ENCODE measurements around the gene COPS9. TPM values are rescaled to one million over a fixed set of nuclear protein-coding genes. Genes with fewer than 3 reads are reported as not detected.

COPS9 gene
- total RNA-seq, 1 donor from 2014 or later, result 165 TPM

DNA sequence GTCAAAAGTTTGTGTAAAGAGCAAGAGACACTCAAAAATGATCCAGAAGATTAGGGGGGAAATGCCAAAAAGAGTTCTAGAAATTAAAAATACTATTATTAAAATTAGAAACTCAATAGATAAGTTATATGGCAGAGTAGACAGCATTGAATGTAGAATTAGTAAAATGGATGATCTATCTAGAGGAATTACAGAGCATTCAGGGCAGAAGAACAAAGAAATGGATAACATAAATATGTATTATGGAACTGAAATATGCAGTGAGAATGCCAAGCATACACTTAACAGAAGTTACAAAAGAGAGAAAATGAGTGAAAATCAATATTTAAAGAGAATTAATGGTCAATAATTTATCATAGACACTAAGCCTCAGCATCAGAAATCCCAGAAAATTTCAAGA, 49.5 kb downstream of the COPS9 start:
- TF ChIP-seq, protein P1, sequence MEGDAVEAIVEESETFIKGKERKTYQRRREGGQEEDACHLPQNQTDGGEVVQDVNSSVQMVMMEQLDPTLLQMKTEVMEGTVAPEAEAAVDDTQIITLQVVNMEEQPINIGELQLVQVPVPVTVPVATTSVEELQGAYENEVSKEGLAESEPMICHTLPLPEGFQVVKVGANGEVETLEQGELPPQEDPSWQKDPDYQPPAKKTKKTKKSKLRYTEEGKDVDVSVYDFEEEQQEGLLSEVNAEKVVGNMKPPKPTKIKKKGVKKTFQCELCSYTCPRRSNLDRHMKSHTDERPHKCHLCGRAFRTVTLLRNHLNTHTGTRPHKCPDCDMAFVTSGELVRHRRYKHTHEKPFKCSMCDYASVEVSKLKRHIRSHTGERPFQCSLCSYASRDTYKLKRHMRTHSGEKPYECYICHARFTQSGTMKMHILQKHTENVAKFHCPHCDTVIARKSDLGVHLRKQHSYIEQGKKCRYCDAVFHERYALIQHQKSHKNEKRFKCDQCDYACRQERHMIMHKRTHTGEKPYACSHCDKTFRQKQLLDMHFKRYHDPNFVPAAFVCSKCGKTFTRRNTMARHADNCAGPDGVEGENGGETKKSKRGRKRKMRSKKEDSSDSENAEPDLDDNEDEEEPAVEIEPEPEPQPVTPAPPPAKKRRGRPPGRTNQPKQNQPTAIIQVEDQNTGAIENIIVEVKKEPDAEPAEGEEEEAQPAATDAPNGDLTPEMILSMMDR (IDR thresholded peaks at IDR 0.05; ENCODE audit: unreplicated experiment), result no peak
- Mint-ChIP-seq H3K4me3 (ENCODE audit: unreplicated experiment) (no peak overlapping the region), H3K4me1 (ENCODE audit: unreplicated experiment) (no peaks in the 10 kb centered on the region), H3K27ac (ENCODE audit: unreplicated experiment) (no peak overlapping the region), H3K36me3 (ENCODE audit: low read depth, unreplicated experiment) (peaks cover 5% of the 10 kb centered on the region), H3K9me3 (ENCODE audit: unreplicated experiment) (peaks cover 3% of the 10 kb centered on the region), H3K27me3 (ENCODE audit: unreplicated experiment) (no peaks in the 10 kb centered on the region)
- no peak for DNase-seq (ENCODE audit: low spot score)

Other genes starting within 250 kb of the COPS9 start
- 131 TPM for gene NDUFA10, start 111.0 kb downstream of the COPS9 start, total RNA-seq (ENCODE audit: unreplicated experiment)
- gene OR6B2, start 105.9 kb downstream of the COPS9 start, total RNA-seq (ENCODE audit: unreplicated experiment), result 0.23 TPM
- gene OR6B3, start 82.8 kb downstream of the COPS9 start, total RNA-seq (ENCODE audit: unreplicated experiment), result not detected
- gene OTOS, start 4.4 kb upstream of the COPS9 start, total RNA-seq (ENCODE audit: unreplicated experiment), result not detected

Measured in endothelial cell (in vitro differentiated cells).